OCI-LY3 (cell line): ENCODE measurements around the gene HDAC4.

Experiments used
- H2AFZ ChIP-seq: fragments of 200-600, 300-600 bp; shearing (Covaris generic); 2 replicates; pipeline ENCODE4 v1.6.0; 2014; ENCODE audit warnings: antibody characterized with exemption, low read depth, low read length
- H3K27ac ChIP-seq: fragments of 200-600, 300-600 bp; sonication (generic); 2 replicates; pipeline ENCODE4 v1.5.1; 2014; ENCODE audit warnings: mild to moderate bottlenecking, low read length, moderate library complexity, mixed read lengths
- H3K27me3 ChIP-seq: fragments of 200-600, 300-600 bp; sonication (generic); 2 replicates; pipeline ENCODE4 v1.6.1; 2014; ENCODE audit warnings: low read depth, low read length, mixed read lengths
- H3K36me3 ChIP-seq: fragments of 200-600, 300-600 bp; sonication (generic); replicated peaks from 2 replicates; pipeline ENCODE3; 2014; ENCODE audit warnings: low read depth, low read length, mixed read lengths
- H3K4me1 ChIP-seq: fragments of 300-600, 200-600 bp; sonication (generic); 2 replicates; pipeline ENCODE4 v1.6.1; 2014; ENCODE audit warnings: low read length, mixed read lengths
- H3K4me2 ChIP-seq: fragments of 200-600, 300-600 bp; sonication (generic); 2 replicates; pipeline ENCODE4 v1.6.1; 2014; ENCODE audit warnings: low read length, mixed read lengths
- H3K4me3 ChIP-seq: fragments of 300-600, 200-600 bp; sonication (generic); 2 replicates; pipeline ENCODE4 v1.5.1; 2014; ENCODE audit warnings: antibody characterized with exemption, mild to moderate bottlenecking, low read length, moderate library complexity
- H3K79me2 ChIP-seq: fragments of 300-600, 200-600 bp; shearing (Covaris generic); 2 replicates; pipeline ENCODE4 v1.6.1; 2014; ENCODE audit warnings: mild to moderate bottlenecking, low read length, mixed read lengths
- H3K9ac ChIP-seq: fragments of 300-600, 200-600 bp; shearing (Covaris generic); 2 replicates; pipeline ENCODE4 v1.6.0; 2014; ENCODE audit warnings: mild to moderate bottlenecking, low read length, moderate library complexity
- H3K9me3 ChIP-seq: fragments of 200-600, 300-600 bp; shearing (Covaris generic); 2 replicates; pipeline ENCODE4 v1.6.1; 2014; ENCODE audit warnings: low read length, mixed read lengths; ENCODE audit not compliant: insufficient read depth
- H4K20me1 ChIP-seq: fragments of 200-600, 300-600 bp; sonication (generic); 2 replicates; pipeline ENCODE4 v1.6.1; 2016; ENCODE audit warnings: low read length, mixed read lengths; ENCODE audit not compliant: insufficient read depth
- CTCF ChIP-seq: fragments of 200-600, 300-600 bp; sonication (generic); IDR thresholded peaks from 2 replicates; pipeline ENCODE4 v1.5.1; 2014; ENCODE audit warnings: antibody characterized with exemption, low read length, low read depth
- EZH2phosphoT487 ChIP-seq: fragments of 200-600 bp; shearing (Covaris generic); IDR thresholded peaks from 2 replicates; pipeline ENCODE4 v1.6.1; 2018; ENCODE audit warnings: antibody characterized with exemption, mixed run types, low read depth

HDAC4 gene

GRCh38 chr2:239383036-239383758, 17.6 kb downstream of the HDAC4 start:
- Histone ChIP-seq H3K27ac (no peak overlapping the region), H2AFZ (no peak overlapping the region), H3K4me1 (peaks cover 22% of the 10 kb centered on the region), H4K20me1 (peaks cover 16% of the 10 kb centered on the region; the same call in 1 of the 2 replicates), H3K4me2 (no peak overlapping the region), H3K9me3 (no peaks in the 10 kb centered on the region), H3K79me2 (no peaks in the 10 kb centered on the region), H3K36me3 (peaks cover 2% of the 10 kb centered on the region), H3K9ac (no peak overlapping the region), H3K4me3 (no peak overlapping the region), H3K27me3 (no peaks in the 10 kb centered on the region)
- TF ChIP-seq EZH2phosphoT487 (no peak), CTCF (no peak)

GRCh38 chr2:239382384-239382880, 18.4 kb downstream of the HDAC4 start:
- H3K27me3 ChIP-seq, result no peaks in the 10 kb centered on the region
- H3K4me2 ChIP-seq, result peak overlapping the region; percentile 81
- H2AFZ ChIP-seq, result no peak overlapping the region
- peaks cover 2% of the 10 kb centered on the region for H3K36me3 ChIP-seq
- no peak overlapping the region for H3K4me3 ChIP-seq
- H4K20me1 ChIP-seq, result peaks cover 13% of the 10 kb centered on the region; the same call in 1 of the 2 replicates
- H3K9ac ChIP-seq, result no peak overlapping the region
- peaks cover 22% of the 10 kb centered on the region for H3K4me1 ChIP-seq
- no peaks in the 10 kb centered on the region for H3K9me3 ChIP-seq
- H3K79me2 ChIP-seq, result no peaks in the 10 kb centered on the region
- TF ChIP-seq CTCF, result no peak
- no peak for TF ChIP-seq EZH2phosphoT487
- H3K27ac ChIP-seq, result no peak overlapping the region

- H3K4me2 ChIP-seq, result peak overlapping the region; percentile 81
- no peaks in the 10 kb centered on the region for H3K79me2 ChIP-seq
- H4K20me1 ChIP-seq, result peaks cover 13% of the 10 kb centered on the region; the same call in 1 of the 2 replicates
Measured at GRCh38 chr2:239381709-239382134, 19.1 kb downstream of the HDAC4 start.

More at GRCh38 chr2:239381709-239382134, 19.1 kb downstream of the HDAC4 start:
- H3K27ac ChIP-seq, result peak overlapping the region; percentile 77
- peak overlapping the region; percentile 63 for H3K4me3 ChIP-seq
- H3K9me3 ChIP-seq, result no peaks in the 10 kb centered on the region
- peaks cover 2% of the 10 kb centered on the region for H3K36me3 ChIP-seq
- H3K9ac ChIP-seq, result no peak overlapping the region
- H3K27me3 ChIP-seq, result no peaks in the 10 kb centered on the region
- H2AFZ ChIP-seq, result no peak overlapping the region
- TF ChIP-seq EZH2phosphoT487, result no peak
- TF ChIP-seq CTCF, result no peak
- H3K4me1 ChIP-seq, result peaks cover 22% of the 10 kb centered on the region
